ENCODE data around the gene RPLP2. TPM values are rescaled to one million over a fixed set of nuclear protein-coding genes. Genes with fewer than 3 reads are reported as not detected.

RPLP2 gene
- total RNA-seq, 1 donor: 99.4 TPM

DNA sequence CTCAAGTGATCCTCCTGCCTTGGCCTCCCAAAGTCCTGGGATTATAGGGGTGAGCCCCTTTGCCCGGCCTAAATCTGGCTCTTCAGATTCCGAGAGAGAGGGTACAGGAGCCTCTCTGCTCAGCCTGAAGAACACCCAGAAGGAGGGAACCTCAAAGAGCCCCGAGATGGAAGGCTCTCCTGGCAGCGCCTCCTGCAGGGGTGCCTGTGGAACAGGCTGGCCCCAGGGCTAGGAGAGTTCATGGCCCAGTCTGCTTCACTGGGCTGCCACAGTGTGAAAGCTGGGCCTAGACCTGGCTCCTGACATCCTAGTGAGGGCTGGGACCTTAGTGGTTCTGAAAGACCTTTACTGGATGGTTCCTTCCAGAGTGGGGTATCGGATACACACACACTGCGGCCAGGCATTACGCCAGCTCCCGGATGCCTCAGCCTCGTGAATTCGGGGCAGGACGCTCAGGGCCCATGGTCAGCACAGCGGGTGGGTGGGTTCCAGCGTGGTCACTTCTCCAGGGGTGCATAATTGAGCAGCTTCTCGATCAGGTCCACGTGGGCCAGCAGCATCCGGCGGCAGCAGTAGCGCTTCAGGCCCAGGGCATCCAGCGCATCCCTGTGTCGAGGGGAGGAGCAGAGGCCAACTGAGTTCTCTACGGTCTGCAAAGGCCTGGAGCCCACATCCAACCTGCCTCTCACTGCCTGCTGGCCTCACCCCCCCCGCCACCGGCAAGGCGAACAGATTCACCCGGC, 30.3 kb downstream of the RPLP2 start:
- TF ChIP-seq, protein P1, sequence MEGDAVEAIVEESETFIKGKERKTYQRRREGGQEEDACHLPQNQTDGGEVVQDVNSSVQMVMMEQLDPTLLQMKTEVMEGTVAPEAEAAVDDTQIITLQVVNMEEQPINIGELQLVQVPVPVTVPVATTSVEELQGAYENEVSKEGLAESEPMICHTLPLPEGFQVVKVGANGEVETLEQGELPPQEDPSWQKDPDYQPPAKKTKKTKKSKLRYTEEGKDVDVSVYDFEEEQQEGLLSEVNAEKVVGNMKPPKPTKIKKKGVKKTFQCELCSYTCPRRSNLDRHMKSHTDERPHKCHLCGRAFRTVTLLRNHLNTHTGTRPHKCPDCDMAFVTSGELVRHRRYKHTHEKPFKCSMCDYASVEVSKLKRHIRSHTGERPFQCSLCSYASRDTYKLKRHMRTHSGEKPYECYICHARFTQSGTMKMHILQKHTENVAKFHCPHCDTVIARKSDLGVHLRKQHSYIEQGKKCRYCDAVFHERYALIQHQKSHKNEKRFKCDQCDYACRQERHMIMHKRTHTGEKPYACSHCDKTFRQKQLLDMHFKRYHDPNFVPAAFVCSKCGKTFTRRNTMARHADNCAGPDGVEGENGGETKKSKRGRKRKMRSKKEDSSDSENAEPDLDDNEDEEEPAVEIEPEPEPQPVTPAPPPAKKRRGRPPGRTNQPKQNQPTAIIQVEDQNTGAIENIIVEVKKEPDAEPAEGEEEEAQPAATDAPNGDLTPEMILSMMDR (IDR thresholded peaks at IDR 0.05; ENCODE audit: insufficient read depth, low read length): peak; percentile 33
- H3K4me3 ChIP-seq (ENCODE audit: low read depth, low read length): peak overlapping the region; percentile 95
- no peak for DNase-seq (ENCODE audit: low read depth)

GRCh38 chr11:841981-842369, 32.2 kb downstream of the RPLP2 start:
- DNase-seq (ENCODE audit: low read depth): no peak
- TF ChIP-seq, protein P1 (IDR thresholded peaks at IDR 0.05; ENCODE audit: insufficient read depth, low read length): no peak
- H3K4me3 ChIP-seq (ENCODE audit: low read depth, low read length): peak overlapping the region; percentile 95

GRCh38 chr11:842370-843002, 32.7 kb downstream of the RPLP2 start, which contains the start of the genes POLR2L and TSPAN4:
POLR2L (minus strand) TSS chr11:842529; CDS start chr11:842508, 21 bp downstream.
TSPAN4 (plus strand) TSS chr11:842852; CDS start chr11:850305, 7,453 bp downstream.
- TF ChIP-seq, protein P1 (IDR thresholded peaks at IDR 0.05; ENCODE audit: insufficient read depth, low read length): no peak
- peak within 1 kb of the TSS; percentile 95 for H3K4me3 ChIP-seq (ENCODE audit: low read depth, low read length)

GRCh38 chr11:843086-843734, 33.4 kb downstream of the RPLP2 start:
- TF ChIP-seq, protein P1 (IDR thresholded peaks at IDR 0.05; ENCODE audit: insufficient read depth, low read length): no peak
- DNase-seq (ENCODE audit: low read depth): no peak
- H3K4me3 ChIP-seq (ENCODE audit: low read depth, low read length): peak overlapping the region; percentile 95

More at GRCh38 chr11:842370-843002, 32.7 kb downstream of the RPLP2 start, which contains the start of the genes POLR2L and TSPAN4:
- DNase-seq (ENCODE audit: low read depth): peak; percentile 85

DNA sequence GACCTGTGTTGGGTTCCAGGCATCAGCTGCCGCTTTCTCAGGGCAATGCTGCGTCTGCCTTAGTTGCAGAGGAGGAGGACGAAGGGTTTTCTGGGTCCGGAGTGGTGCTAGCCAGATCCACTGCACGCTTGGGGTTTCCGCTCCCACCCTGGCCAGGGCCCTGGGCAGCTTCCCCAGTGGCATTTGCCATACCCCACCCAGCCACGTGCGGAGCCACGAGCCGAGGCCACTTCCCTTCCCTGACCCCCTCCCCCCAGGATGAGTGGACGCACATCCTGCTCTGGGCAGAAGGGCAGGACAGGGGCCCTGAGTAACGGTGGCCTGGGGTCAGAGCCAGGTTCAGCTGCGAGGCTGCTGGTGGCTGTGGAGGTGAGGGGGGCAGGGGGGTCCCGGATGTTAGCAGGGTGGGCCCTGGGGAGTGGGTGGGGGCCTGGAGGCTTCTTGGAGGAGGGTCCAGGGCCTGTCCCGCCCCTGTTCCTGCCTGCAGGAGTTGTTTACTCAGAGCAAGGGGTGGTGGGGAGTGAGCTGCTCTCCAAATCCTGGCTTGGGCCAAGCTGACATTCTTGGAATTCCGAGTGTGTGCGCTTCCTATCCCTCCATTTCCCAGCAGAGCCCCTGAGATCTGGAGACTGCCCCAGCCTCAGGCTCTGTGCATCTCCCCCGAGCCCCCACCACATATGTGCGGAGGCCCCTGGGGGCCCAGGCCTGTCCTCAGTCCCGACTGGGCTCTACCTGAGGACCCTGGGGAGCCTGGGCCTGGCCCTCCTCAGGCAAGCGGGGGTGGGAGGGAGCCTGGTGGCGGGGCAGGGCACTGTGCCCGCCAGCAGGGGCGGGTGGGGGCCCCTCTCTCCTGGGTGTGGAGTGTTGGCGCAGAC, 34.3 kb downstream of the RPLP2 start:
- peak; percentile 99 for DNase-seq (ENCODE audit: low read depth)
- peak overlapping the region; percentile 95 for H3K4me3 ChIP-seq (ENCODE audit: low read depth, low read length)
- TF ChIP-seq, protein P1 (IDR thresholded peaks at IDR 0.05; ENCODE audit: insufficient read depth, low read length): no peak

Data from fibroblast of the aortic adventitia (primary cell).